IPS DF 6.9 (cell line): ENCODE measurements around the gene IGFBP7.

Experiments
- DNase-seq: peaks from one replicate; pipeline ENCODE4 v3.0.0-alpha.2; 2013; ENCODE audit warnings: low read depth, low spot score
- H3K27ac ChIP-seq: one replicate; pipeline ENCODE4 v1.5.1; 2013; ENCODE audit warnings: low read length, control low read depth
- H3K27me3 ChIP-seq: 2 replicates; pipeline ENCODE4 v1.6.1; 2013; ENCODE audit warnings: mild to moderate bottlenecking, low read length; ENCODE audit not compliant: control insufficient read depth, insufficient read depth
- H3K36me3 ChIP-seq: 2 replicates; pipeline ENCODE4 v1.6.1; 2013; ENCODE audit warnings: low read length; ENCODE audit not compliant: control insufficient read depth, insufficient read depth
- H3K4me1 ChIP-seq: 2 replicates; pipeline ENCODE4 v1.6.1; 2013; ENCODE audit warnings: low read length; ENCODE audit not compliant: control insufficient read depth, insufficient read depth
- H3K4me3 ChIP-seq: 2 replicates; pipeline ENCODE4 v1.5.1; 2013; ENCODE audit warnings: mild to moderate bottlenecking, low read length
- H3K9me3 ChIP-seq: 2 replicates; pipeline ENCODE4 v1.6.1; 2013; ENCODE audit warnings: low read length, inconsistent platforms; ENCODE audit not compliant: control insufficient read depth, insufficient read depth
- WGBS: extraction: QIAGEN DNeasy Blood & Tissue Kit; methylation state at CpG from one replicate; pipeline ENCODE4 v1.1.7; 2013; ENCODE audit warnings: mixed read lengths, missing lambda C conversion rate; ENCODE audit not compliant: insufficient read length, insufficient coverage; 5-methylcytosine and 5-hydroxymethylcytosine counted together

Gene IGFBP7

GRCh38 chr4:57018980-57019379 lies 91.2 kb downstream of the IGFBP7 start:
- Histone ChIP-seq H3K27ac (no peak overlapping the region), H3K4me1 (no peaks in the 10 kb centered on the region), H3K36me3 (peaks cover 13% of the 10 kb centered on the region; the same call in 1 of the 2 replicates), H3K9me3 (no peaks in the 10 kb centered on the region), H3K27me3 (no peaks in the 10 kb centered on the region), H3K4me3 (no peak overlapping the region)
- no peak for DNase-seq

GRCh38 chr4:57013543-57014120 lies 96.6 kb downstream of the IGFBP7 start:
- H3K4me1 ChIP-seq, result no peaks in the 10 kb centered on the region
- H3K27me3 ChIP-seq, result no peaks in the 10 kb centered on the region
- no peak overlapping the region for H3K4me3 ChIP-seq
- H3K36me3 ChIP-seq, result peaks cover 12% of the 10 kb centered on the region; the same call in 1 of the 2 replicates
- H3K27ac ChIP-seq, result no peak overlapping the region
- H3K9me3 ChIP-seq, result no peaks in the 10 kb centered on the region
- no peak for DNase-seq
- no CpG with 5 or more reads among the region's 4 CpGs for WGBS

- Histone ChIP-seq H3K36me3 (peaks cover 19% of the 10 kb centered on the region), H3K4me3 (no peak overlapping the region), H3K27ac (no peak overlapping the region), H3K4me1 (no peaks in the 10 kb centered on the region), H3K27me3 (no peaks in the 10 kb centered on the region), H3K9me3 (no peaks in the 10 kb centered on the region)
- no peak for DNase-seq
- WGBS, result no CpG with 5 or more reads among the region's 1 CpG
These were observed 110.4 kb downstream of the IGFBP7 start for GRCh38 chr4:56999751-57000150.

- H3K36me3 ChIP-seq, result peaks cover 11% of the 10 kb centered on the region
- H3K27me3 ChIP-seq, result no peaks in the 10 kb centered on the region
- no peaks in the 10 kb centered on the region for H3K4me1 ChIP-seq
- DNase-seq, result no peak
- no peak overlapping the region for H3K27ac ChIP-seq
- H3K9me3 ChIP-seq, result no peaks in the 10 kb centered on the region
- H3K4me3 ChIP-seq, result no peak overlapping the region
- no CpG with 5 or more reads among the region's 7 CpGs for WGBS
These were observed 114.7 kb downstream of the IGFBP7 start for GRCh38 chr4:56995525-56995924.

- no peak for DNase-seq
- no peak overlapping the region for H3K27ac ChIP-seq
- H3K27me3 ChIP-seq, result no peaks in the 10 kb centered on the region
- no CpG with 5 or more reads among the region's 6 CpGs for WGBS
- H3K4me3 ChIP-seq, result no peak overlapping the region
- no peaks in the 10 kb centered on the region for H3K9me3 ChIP-seq
- H3K4me1 ChIP-seq, result no peaks in the 10 kb centered on the region
- H3K36me3 ChIP-seq, result peaks cover 15% of the 10 kb centered on the region; the same call in 1 of the 2 replicates
These were observed 119.9 kb downstream of the IGFBP7 start for GRCh38 chr4:56990109-56990905.

GRCh38 chr4:56986952-56987351 lies 123.2 kb downstream of the IGFBP7 start:
- Histone ChIP-seq H3K36me3 (peaks cover 13% of the 10 kb centered on the region; the same call in 1 of the 2 replicates), H3K9me3 (no peaks in the 10 kb centered on the region), H3K27ac (no peak overlapping the region), H3K4me3 (no peak overlapping the region), H3K4me1 (no peaks in the 10 kb centered on the region), H3K27me3 (no peaks in the 10 kb centered on the region)
- no peak for DNase-seq
- no CpG with 5 or more reads among the region's 3 CpGs for whole genome bisulfite sequencing

GRCh38 chr4:56986192-56986591 lies 124.0 kb downstream of the IGFBP7 start:
- H3K27me3 ChIP-seq, result no peaks in the 10 kb centered on the region
- WGBS, result no CpG with 5 or more reads among the region's 1 CpG
- no peak overlapping the region for H3K27ac ChIP-seq
- no peak for DNase-seq
- H3K4me1 ChIP-seq, result no peaks in the 10 kb centered on the region
- H3K36me3 ChIP-seq, result peaks cover 13% of the 10 kb centered on the region; the same call in 1 of the 2 replicates
- no peak overlapping the region for H3K4me3 ChIP-seq
- no peaks in the 10 kb centered on the region for H3K9me3 ChIP-seq

GRCh38 chr4:56981795-56982201 lies 128.4 kb downstream of the IGFBP7 start:
- no peak overlapping the region for H3K4me3 ChIP-seq
- H3K27ac ChIP-seq, result no peak overlapping the region
- no peaks in the 10 kb centered on the region for H3K27me3 ChIP-seq
- DNase-seq, result no peak
- H3K36me3 ChIP-seq, result peaks cover 4% of the 10 kb centered on the region; the same call in 1 of the 2 replicates
- no peaks in the 10 kb centered on the region for H3K9me3 ChIP-seq
- WGBS, result no CpG with 5 or more reads among the region's 4 CpGs
- H3K4me1 ChIP-seq, result no peaks in the 10 kb centered on the region
